GM18951 (cell line): Measurements from ENCODE around the gene DAGLA.

Source experiments
- POLR2A ChIP-seq: IDR thresholded peaks from 4 replicates; pipeline ENCODE4 v1.6.1; 2011; ENCODE audit warnings: mild to moderate bottlenecking; ENCODE audit not compliant: insufficient read length, insufficient read depth; ENCODE audit errors: extremely low read depth
- in situ Hi-C: fragments of 300-500 bp; cut with MboI; formaldehyde crosslinking; loops from one replicate; pipeline ENCODE4 v1.12.0; 2022; ENCODE audit warnings: low sequenced_read_pairs, mixed read lengths, inconsistent platforms; ENCODE audit not compliant: unreplicated experiment

The DAGLA gene

DNA sequence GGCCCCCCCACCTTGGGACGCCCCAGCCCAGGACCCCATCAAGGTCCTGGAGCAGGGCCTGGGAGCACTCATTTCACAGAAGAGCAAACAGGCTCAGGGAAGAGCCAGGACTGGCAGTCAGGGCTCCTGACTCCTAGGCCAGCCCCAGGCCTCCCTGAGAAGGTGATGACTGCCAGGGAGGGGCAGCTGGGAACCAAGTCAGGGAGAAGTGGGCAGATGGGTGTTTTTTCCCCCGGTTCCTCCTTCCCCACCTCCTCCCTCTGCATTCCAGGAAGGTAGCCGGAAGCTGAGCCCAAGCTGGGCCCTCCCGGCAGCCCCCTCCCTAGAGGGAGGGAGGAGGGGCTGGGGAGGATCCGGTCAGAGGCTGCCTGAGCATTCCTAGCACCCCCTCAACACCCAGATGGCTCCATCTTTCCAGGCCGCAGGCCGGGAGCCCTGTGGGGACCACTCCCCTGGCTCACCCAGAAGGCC, 91.8 kb downstream of the DAGLA start:
- in situ Hi-C loops, result no loop called here
- no peak for TF ChIP-seq POLR2A

DNA sequence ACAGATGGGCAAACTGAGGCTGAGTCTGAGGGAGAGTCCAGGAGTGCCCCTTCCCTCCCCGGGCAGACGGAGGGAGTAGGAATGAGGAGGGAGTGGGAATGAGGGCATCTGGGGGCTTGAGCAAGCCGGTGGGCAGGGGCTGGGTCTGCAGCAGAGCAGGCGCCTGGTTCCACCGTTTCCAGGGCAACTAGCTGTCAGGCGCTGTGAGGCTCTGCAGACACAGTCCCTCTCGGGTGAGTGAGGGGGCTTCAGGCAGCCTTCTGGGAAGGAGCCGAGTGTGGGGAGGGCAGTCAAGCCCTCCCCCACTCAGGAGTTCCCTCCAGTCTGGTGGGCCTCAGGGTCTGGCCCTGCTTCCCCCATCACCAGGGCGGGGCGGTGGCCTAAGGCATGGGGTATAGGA, 93.2 kb downstream of the DAGLA start:
- in situ Hi-C loops, result no loop called here
- TF ChIP-seq POLR2A, result no peak

DNA sequence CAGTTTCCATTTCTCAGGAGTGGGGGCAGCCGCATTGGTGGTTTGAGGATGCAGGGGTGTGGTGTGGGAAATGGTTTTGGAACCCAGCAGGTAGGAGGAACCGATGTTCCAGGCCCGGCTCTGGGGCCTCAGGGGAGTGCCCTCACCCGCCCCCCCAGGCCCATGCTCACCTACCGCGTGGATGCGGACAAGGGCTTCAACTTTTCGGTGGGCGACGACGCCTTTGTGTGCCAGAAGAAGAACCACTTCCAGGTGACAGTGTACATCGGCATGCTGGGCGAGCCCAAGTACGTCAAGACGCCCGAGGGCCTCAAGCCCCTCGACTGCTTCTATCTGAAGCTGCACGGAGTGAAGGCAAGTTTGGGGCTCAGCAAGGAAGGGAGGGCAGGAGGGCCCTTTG, 93.6 kb downstream of the DAGLA start:
- in situ Hi-C loops, result no loop called here
- TF ChIP-seq POLR2A, result no peak

DNA sequence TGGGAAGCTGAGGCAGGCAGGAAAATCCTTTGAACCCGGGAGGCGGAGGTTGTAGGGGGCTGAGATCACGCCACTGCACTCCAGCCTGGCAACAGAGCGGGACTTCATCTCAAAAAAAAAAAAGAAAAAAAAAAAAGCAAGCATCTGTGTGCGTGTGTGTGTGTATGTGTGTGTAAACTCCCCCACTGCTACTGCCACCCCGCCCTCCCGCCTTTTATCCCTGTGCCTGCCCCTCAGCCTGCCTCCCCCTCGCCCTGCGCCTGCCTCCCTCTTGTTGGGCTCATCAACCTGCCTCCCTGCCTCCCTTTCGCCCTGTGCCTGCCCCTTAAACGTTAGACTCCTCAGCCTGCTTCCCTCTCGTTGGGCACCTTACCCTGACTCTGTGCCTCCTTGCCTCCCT, 94.2 kb downstream of the DAGLA start:
- no peak for TF ChIP-seq POLR2A
- in situ Hi-C loops, result no loop called here

DNA sequence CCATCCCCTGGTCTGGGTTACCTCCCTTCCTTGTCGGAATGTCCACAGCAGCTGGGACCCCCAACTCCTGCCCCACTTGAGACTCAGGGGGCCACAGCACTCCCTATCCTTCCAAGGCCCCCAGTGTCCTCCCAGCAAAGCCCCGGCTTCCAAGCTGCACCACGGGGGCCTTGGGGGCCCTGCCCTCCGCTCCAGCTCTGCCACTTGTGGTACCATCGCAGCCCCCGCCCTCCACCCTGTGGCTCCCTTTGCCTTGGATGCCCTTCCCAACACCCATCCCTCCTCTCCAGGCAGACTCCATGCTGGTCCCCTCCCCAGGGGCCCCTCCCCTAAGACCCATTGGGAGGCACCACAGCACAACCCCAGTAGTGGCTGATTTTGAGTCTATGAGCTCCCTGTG, 94.9 kb downstream of the DAGLA start:
- in situ Hi-C loops, result no loop called here
- no peak for TF ChIP-seq POLR2A

DNA sequence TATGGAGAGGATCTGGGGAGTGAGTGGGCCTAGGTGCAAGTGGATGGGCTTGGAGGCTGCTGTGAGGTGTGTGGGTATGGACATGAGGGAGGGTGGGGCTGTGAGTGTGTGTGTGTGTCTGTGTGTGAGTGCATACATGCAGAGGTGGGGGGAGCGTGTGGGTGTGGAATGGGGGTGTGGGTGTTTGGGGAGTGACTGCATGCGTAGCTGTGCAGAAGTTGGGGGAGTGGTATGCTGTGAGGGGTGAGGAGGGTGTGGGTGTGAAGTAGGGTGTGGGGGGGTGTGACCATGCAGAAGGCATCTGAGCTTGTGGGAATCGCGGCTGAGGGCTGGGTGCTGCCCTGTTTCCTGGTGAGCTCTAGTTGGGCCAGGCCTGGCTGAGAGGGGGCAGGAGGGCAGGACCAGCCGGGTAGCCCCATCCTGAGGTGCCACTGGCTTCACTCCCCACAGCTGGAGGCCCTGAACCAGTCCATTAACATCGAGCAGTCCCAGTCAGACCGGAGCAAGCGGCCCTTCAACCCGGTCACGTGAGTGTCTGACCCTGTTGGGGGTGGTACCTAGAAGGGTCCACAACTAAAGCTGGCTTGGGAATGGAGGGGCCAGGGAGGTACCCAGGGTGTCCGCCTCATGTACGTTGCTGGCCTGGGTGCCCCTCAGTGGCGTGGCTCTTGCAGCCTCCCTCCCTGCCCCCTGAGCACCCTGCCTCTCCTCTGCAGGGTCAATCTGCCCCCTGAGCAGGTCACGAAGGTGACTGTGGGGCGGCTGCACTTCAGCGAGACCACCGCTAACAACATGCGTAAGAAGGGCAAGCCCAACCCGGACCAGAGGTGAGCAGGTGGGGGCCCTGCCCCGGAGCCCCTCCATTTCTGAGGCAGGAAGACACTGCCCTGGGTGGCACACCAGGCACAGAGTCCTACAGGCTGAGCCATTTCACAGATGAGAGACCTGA, 95.7 kb downstream of the DAGLA start:
- in situ Hi-C loops, result no loop called here
- TF ChIP-seq POLR2A, result no peak

DNA sequence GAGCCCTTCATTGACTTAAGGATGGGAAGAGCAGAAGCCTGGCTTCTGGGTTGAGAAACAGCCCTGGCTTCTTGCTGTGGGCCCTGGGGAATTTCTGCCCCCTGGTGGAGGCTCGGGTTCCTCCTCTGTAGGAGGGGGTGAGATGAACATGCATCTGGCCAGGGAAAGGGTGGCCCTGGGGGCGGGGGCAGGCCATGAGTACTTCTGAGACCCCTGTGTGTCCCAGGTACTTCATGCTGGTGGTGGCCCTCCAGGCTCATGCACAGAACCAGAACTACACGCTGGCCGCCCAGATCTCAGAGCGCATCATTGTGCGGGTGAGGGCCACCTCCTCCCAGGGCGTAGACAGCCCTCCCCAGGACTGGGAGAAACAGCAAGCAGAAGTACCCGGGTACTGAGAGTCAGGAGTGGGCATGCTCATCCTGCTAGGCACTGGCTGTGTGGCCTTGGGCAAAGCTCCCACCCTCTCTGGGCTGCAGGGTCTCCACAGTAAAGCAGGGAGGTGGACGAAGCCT, 96.4 kb downstream of the DAGLA start:
- in situ Hi-C loops, result no loop called here
- TF ChIP-seq POLR2A, result no peak

DNA sequence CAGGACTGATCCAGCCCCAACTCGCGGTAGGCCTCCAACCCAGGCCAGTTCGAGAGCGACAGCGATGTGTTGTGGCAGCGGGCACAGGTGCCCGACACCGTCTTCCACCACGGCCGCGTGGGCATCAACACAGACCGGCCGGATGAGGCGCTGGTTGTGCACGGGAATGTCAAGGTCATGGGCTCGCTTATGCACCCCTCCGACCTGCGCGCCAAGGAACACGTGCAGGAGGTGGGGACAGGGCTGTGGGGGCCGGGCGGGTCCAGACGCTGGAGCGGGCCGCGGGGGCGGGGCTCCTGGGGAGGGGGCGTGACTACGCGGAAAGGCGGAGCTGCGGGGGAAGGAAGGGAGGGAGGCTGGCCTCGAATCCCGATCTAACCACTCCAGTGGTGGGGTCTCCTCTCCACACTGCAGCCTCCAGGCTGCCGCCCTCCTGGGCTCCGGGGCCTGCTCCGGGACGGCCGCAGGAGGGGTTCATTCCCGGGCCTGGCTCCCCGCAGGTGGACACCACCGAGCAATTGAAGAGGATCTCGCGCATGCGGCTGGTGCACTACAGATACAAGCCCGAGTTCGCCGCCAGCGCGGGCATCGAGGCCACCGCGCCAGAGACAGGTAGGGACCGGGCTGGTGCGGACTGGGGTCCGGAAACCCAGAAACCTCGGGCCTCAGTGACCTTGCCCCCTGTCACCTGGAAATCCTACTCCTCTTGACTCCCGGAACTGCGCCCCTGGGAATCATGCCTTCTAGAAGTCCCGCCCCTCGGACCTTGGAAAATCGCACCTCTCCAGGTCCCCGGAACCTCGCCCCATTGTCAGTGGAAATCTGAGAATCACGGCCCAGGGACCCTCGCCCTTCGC, 97.3 kb downstream of the DAGLA start:
- in situ Hi-C loops, result no loop called here
- TF ChIP-seq POLR2A, result no peak

DNA sequence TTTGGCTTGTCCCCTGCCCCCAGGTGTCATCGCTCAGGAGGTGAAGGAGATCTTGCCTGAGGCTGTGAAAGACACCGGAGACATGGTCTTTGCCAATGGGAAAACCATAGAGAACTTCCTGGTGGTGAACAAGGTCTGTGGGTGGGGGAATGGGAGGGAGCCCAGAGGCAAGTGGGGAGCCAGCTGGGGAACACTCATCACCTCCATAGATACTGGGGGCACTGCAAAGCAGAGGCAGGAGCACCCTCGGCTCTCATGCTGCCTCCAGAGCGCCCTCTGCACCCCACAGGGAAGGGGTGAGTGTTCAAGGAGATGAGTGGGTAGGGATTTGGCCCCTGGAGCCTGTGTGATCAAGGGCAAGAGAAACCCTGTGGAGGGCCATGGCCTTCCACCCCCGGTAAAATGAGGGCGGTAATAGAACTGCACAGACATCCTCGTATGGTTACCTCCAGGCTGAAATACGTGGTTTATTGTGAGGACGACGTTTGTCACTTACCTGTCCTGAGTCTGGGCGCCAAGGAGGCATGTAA, 98.2 kb downstream of the DAGLA start:
- in situ Hi-C loops, result no loop called here
- no peak for TF ChIP-seq POLR2A

DNA sequence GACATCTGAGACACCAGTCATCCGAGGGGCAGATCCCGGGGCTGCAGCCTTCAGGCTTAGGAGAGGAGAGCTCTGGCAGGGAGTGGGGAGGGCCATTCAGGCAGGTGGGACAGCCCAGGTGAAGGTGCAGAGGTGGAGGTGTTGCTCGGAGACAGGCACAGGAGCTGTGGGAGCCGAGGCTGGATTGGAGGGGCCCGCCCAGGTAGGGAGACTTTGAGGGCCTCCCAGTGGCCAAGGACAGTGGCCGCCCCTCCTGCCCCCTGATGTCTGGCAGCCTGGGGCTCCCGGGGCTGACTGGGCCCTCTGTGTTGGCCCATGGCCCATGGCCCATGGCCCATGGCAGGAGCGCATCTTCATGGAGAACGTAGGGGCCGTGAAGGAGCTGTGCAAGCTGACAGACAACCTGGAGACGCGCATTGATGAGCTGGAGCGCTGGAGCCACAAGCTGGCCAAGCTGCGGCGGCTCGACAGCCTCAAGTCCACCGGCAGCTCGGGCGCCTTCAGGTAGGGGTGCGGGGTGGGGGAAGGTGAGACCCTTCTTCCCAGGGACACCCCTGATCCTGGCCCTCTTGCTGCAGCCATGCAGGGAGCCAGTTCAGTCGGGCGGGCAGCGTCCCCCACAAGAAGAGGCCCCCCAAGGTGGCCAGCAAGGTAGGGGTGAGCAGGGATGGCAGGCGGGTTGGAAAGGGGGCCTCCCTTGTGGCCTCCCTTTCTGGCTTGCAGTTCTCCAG, 98.9 kb downstream of the DAGLA start:
- TF ChIP-seq POLR2A, result no peak
- in situ Hi-C loops, result no loop called here

DNA sequence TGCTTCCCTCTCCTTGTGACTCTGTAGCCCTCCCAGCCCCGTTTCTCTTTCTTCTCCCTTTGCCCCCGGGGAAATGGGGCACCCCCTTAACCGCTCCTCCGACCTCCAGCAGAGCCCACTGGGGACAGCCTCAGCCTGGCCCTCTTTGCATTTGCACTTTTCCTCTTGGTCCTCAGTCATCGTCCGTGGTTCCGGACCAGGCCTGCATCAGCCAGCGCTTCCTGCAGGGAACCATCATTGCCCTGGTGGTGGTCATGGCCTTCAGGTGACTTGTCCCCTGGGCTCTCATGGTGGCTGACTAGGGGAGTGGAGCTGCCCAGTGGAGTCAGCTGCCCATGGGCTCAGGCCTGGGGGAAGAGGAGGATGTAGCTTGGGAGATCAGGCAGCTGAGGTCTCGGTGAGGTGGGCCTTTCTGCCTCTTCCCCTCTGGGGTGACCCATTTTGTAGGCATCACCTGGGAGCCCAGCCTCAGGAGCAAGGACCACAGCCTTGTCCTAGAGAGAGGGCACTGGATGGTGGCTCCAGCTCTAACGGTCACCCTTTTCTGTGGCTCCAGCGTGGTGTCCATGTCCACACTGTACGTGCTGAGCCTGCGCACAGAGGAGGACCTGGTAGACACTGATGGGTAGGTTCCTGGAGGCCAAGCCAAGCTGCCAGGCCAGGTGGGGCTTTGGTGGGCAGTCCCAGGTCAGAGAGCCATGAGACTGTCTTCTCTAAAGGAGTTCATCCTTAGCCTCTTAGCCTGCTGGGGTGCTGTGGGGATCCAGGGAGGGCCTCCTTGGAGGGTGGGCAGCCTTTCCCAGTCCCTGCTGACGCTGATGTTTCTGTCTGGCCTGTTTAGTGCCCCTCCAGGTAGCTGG, 99.7 kb downstream of the DAGLA start:
- TF ChIP-seq POLR2A, result no peak
- in situ Hi-C loops, result no loop called here
